Suprapubic skin (tissue), 4 donors: ENCODE data around the gene FAM53A. TPM values are rescaled to one million over a fixed set of nuclear protein-coding genes. Genes with fewer than 3 reads are reported as not detected.

Experiments
- DNase-seq, 2 donors: peaks; one replicate each; pipeline ENCODE4 v3.0.0-alpha.2; 2019; ENCODE audit warnings: low spot score in 2 of 2
- H3K27ac ChIP-seq: fragments of 200-600 bp; sonication (generic); one replicate; pipeline ENCODE4 v1.5.1; 2019
- H3K27me3 ChIP-seq: fragments of 200-600 bp; sonication (generic); one replicate; pipeline ENCODE4 v1.5.1; 2019
- H3K36me3 ChIP-seq: fragments of 200-600 bp; sonication (generic); one replicate; pipeline ENCODE4 v1.5.1; 2019
- H3K4me1 ChIP-seq: fragments of 200-600 bp; sonication (generic); one replicate; pipeline ENCODE4 v1.5.1; 2019
- H3K4me3 ChIP-seq: fragments of 200-600 bp; sonication (generic); one replicate; pipeline ENCODE4 v1.5.1; 2019; ENCODE audit warnings: mild to moderate bottlenecking
- H3K9me3 ChIP-seq: fragments of 200-600 bp; sonication (generic); one replicate; pipeline ENCODE4 v1.5.1; 2019
- EP300 ChIP-seq: sonication (generic); formaldehyde crosslinking; IDR thresholded peaks from one replicate; pipeline ENCODE4 v1.6.1; 2017; ENCODE audit warnings: antibody characterized with exemption
- POLR2A ChIP-seq, 2 donors: fragments of 450-650 bp; IDR thresholded peaks; one replicate each; pipeline ENCODE4 v1.6.1; 2017; ENCODE audit warnings: antibody characterized with exemption in 2 of 2, mild to moderate bottlenecking in 2 of 2, moderate library complexity in 2 of 2
- POLR2AphosphoS5 ChIP-seq, 3 donors: sonication (generic); formaldehyde crosslinking; IDR thresholded peaks; one replicate each; pipeline ENCODE4 v1.6.1; 2017; ENCODE audit warnings: antibody characterized with exemption in 3 of 3
- WGBS: methylation state at CpG from one replicate; pipeline ENCODE4 v1.1.5; 2018; 5-methylcytosine and 5-hydroxymethylcytosine counted together
- total RNA-seq, 4 donors: library from RNA; depleted of rRNA; stranded (reverse); fragments of >200 nt; gene quantifications; one replicate each; pipeline ENCODE4 v1.1.0, GENCODE V29; 2016
- TF ChIP-seq, protein P1 (sequence below), 2 donors: fragments of 200-600 bp in 1 of 2; fragments of 450-650 bp in 1 of 2; sonication (generic) in 1 of 2; IDR thresholded peaks; one replicate each; pipeline ENCODE4 v1.5.1; 2016 to 2019; ENCODE audit warnings: antibody characterized with exemption in 2 of 2, mild to moderate bottlenecking in 1 of 2, moderate library complexity in 1 of 2

FAM53A gene
- total RNA-seq, 4 donors from 2014 or later = 2.2 to 8.0 (median 4.9) TPM

DNA sequence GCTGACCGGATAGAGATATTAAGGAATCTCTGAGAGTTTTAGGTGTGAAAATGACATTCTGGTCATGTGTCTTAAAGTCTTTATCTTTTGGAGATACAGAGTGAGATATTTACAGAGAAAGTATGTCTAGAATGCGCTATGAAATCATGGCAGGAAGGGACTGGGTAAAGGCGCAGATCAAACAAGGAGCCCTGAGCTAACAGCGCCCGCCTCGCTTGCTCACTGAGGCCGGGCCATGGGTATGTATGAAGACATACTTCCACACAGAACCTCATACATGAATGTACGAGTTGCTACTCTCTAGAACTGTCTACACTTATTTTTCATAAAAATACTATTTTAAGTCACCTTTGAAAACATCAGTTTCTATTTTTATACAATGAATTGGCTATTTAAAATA lies 20.0 kb downstream of the FAM53A start:
- Histone ChIP-seq H3K36me3 (no peaks in the 10 kb centered on the region), H3K9me3 (no peaks in the 10 kb centered on the region), H3K27me3 (no peaks in the 10 kb centered on the region), H3K4me1 (no peaks in the 10 kb centered on the region), H3K27ac (no peak overlapping the region), H3K4me3 (no peak overlapping the region)
- TF ChIP-seq, protein P1, sequence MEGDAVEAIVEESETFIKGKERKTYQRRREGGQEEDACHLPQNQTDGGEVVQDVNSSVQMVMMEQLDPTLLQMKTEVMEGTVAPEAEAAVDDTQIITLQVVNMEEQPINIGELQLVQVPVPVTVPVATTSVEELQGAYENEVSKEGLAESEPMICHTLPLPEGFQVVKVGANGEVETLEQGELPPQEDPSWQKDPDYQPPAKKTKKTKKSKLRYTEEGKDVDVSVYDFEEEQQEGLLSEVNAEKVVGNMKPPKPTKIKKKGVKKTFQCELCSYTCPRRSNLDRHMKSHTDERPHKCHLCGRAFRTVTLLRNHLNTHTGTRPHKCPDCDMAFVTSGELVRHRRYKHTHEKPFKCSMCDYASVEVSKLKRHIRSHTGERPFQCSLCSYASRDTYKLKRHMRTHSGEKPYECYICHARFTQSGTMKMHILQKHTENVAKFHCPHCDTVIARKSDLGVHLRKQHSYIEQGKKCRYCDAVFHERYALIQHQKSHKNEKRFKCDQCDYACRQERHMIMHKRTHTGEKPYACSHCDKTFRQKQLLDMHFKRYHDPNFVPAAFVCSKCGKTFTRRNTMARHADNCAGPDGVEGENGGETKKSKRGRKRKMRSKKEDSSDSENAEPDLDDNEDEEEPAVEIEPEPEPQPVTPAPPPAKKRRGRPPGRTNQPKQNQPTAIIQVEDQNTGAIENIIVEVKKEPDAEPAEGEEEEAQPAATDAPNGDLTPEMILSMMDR (IDR thresholded peaks at IDR 0.05) = no peak
- TF ChIP-seq EP300 (no peak), POLR2AphosphoS5 (IDR thresholded peaks at IDR 0.05) (no peak), POLR2A (IDR thresholded peaks at IDR 0.05) (no peak)
- DNase-seq = no peak
- WGBS = 91% methylated on average over 8 of the region's 8 CpGs

DNA sequence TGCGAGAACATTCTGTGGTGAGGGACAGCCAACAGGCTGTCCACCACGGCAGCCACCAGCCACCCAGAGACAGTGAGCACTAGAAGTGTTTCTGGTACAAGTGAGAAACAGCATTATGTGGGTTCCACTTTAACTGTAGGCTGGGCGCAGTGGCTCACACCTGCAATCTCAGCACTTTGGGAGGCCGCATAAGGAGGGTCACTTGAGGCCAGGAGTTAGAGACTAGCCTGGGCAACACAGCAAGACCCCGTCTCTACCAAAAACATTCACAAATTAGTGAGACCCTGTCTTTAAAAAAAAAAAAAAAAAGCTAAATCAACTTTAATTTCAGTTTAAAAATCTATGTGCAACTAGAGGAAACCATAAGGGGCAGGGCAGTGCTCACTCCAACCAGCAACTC lies 20.6 kb downstream of the FAM53A start:
- H3K27me3 ChIP-seq = no peaks in the 10 kb centered on the region
- H3K4me3 ChIP-seq = no peak overlapping the region
- H3K4me1 ChIP-seq = no peaks in the 10 kb centered on the region
- H3K9me3 ChIP-seq = no peaks in the 10 kb centered on the region
- no peak overlapping the region for H3K27ac ChIP-seq
- 97% methylated on average over 5 of the region's 5 CpGs for WGBS
- H3K36me3 ChIP-seq = no peaks in the 10 kb centered on the region
- TF ChIP-seq, protein P1 (IDR thresholded peaks at IDR 0.05) = no peak
- TF ChIP-seq EP300 (no peak), POLR2A (IDR thresholded peaks at IDR 0.05) (no peak), POLR2AphosphoS5 (IDR thresholded peaks at IDR 0.05) (no peak)
- DNase-seq = no peak

DNA sequence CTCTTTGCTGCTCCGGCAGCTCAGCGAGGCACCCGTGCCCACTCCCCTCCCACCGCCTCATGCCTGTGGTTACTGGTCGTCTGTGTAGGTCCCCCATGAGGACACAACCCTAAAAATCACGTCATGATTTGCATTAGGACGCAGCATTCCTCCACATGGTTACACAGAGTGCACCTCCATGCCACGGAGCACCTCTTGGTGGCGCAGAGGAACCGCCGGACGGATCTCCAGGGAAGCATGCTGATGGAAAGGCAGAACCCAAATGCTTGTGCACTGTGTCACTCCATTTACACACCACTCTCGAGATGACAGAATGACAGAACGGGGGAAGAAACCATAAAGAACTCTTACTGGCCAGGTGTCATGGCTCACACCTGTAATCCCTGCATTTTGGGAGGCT lies 22.4 kb downstream of the FAM53A start:
- H3K4me1 ChIP-seq = no peaks in the 10 kb centered on the region

DNA sequence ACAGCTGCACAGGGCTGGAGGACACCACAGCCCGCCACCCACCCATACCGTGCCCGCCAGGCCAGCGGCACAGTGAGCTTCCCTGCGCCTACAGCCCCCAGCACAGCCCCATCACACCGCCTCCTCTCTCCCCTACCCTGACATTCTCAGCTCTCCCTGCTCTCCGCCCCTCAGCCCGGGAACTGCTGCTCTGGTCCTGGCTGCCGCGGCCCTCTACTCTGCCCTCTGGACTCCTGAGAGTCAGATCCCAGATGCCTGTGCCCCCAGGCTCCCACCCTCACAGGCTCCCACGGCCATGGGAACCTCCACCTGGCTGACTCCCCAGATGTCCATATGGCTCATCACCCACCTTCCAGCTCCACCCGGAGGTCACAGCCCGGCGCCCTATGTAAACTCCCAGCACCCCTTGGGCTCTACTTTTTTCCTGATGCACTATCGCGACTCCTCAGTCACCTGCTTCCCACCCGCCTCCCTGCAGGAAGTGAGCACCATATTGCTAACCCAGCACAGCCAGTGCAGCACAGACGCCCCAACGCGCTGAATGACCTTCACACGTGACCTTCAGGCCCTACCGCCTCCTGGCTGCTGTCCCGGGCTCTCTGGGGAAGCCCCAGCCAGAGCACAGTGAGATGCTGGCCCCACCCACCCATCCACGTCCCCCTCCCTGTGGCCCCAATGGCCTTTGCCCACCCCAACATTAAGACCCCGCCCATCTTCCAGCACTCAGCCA lies 23.0 kb downstream of the FAM53A start:
- TF ChIP-seq POLR2AphosphoS5 (IDR thresholded peaks at IDR 0.05) (no peak), EP300 (no peak), POLR2A (IDR thresholded peaks at IDR 0.05) (no peak)
- TF ChIP-seq, protein P1 (IDR thresholded peaks at IDR 0.05) = no peak
- 95% methylated on average over 25 of the region's 25 CpGs for WGBS
- H3K27ac ChIP-seq = no peak overlapping the region
- DNase-seq = no peak
- no peaks in the 10 kb centered on the region for H3K4me1 ChIP-seq
- no peaks in the 10 kb centered on the region for H3K9me3 ChIP-seq
- no peak overlapping the region for H3K4me3 ChIP-seq
- H3K36me3 ChIP-seq = no peaks in the 10 kb centered on the region
- no peaks in the 10 kb centered on the region for H3K27me3 ChIP-seq

More for the DNA sequence above, 22.4 kb downstream of the FAM53A start:
- no peak overlapping the region for H3K4me3 ChIP-seq
- H3K27ac ChIP-seq = no peak overlapping the region
- H3K27me3 ChIP-seq = no peaks in the 10 kb centered on the region
- no peak for DNase-seq
- H3K9me3 ChIP-seq = no peaks in the 10 kb centered on the region
- H3K36me3 ChIP-seq = no peaks in the 10 kb centered on the region
- TF ChIP-seq POLR2AphosphoS5 (IDR thresholded peaks at IDR 0.05) = no peak
- no peak for TF ChIP-seq POLR2A (IDR thresholded peaks at IDR 0.05)
- TF ChIP-seq EP300 = no peak
- TF ChIP-seq, protein P1 (IDR thresholded peaks at IDR 0.05) = no peak
- 90% methylated on average over 7 of the region's 14 CpGs for WGBS

DNA sequence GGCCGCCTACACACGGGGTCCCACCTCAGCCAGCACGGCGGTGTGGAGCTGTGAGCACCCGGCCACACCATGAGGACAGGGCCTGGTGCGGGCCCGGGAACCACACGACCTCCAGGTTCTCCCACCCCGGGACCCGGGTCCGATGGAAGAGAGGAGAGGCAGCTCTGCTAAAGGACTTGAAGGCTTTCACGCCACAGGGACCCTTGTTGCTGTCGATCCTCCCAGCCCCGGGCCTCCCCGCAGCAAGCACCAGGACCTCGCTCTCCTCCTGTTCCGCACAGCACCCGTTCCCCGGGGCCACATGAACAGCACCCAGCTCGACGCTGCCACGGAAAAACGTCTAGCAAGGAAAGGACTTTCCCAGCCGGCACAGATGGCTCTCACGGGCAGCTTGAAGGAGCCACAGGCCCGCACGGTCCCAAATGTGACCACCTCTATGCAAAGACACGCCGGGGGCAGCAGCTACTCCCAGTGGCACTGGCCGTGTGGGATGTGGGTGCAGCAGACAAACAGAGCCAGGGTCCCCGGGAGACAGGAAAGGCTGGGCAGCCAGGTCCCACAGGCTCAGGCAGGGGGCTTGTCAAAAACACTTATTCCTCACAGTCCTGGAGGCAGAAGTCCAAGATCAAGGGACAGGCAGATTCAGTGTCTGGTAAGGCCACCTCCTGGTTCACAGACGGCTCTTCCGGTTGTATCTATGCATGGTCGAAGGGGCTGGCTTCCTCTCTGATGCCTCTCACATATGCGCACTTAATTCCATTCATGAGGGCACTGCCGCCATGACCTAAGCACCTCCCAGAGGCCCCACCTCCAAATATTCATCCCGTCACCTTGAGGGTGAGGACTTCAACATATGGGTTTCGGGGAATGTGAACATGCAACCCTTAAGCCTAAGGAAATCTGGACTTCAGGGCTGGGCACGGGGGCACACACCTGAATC lies 24.7 kb downstream of the FAM53A start:
- H3K4me1 ChIP-seq = no peaks in the 10 kb centered on the region
- no peak for DNase-seq
- WGBS = 95% methylated on average over 27 of the region's 39 CpGs
- H3K27ac ChIP-seq = no peak overlapping the region
- H3K27me3 ChIP-seq = no peaks in the 10 kb centered on the region
- TF ChIP-seq EP300 = no peak
- TF ChIP-seq, protein P1 (IDR thresholded peaks at IDR 0.05) = no peak
- no peak for TF ChIP-seq POLR2A (IDR thresholded peaks at IDR 0.05)
- TF ChIP-seq POLR2AphosphoS5 (IDR thresholded peaks at IDR 0.05) = no peak
- peaks cover 9% of the 10 kb centered on the region for H3K36me3 ChIP-seq
- no peak overlapping the region for H3K4me3 ChIP-seq
- no peaks in the 10 kb centered on the region for H3K9me3 ChIP-seq
